GM21723 (cell line): ENCODE results near the gene MTIF2.
A peak's percentile ranks its signal among the peaks of the same experiment; 100 is the strongest.
"Not testable (repeated sequence)": the region's sequence is repeated elsewhere in the genome, so short reads cannot be mapped to it uniquely, and the experiment has no call there.

Experiments
- ATAC-seq: cut with Tn5 transposase; IDR thresholded peaks from one replicate; pipeline ENCODE4 v1.9.1; 2021; ENCODE audit warnings: mild to moderate bottlenecking, moderate library complexity; ENCODE audit not compliant: unreplicated experiment

The MTIF2 gene, protein sequence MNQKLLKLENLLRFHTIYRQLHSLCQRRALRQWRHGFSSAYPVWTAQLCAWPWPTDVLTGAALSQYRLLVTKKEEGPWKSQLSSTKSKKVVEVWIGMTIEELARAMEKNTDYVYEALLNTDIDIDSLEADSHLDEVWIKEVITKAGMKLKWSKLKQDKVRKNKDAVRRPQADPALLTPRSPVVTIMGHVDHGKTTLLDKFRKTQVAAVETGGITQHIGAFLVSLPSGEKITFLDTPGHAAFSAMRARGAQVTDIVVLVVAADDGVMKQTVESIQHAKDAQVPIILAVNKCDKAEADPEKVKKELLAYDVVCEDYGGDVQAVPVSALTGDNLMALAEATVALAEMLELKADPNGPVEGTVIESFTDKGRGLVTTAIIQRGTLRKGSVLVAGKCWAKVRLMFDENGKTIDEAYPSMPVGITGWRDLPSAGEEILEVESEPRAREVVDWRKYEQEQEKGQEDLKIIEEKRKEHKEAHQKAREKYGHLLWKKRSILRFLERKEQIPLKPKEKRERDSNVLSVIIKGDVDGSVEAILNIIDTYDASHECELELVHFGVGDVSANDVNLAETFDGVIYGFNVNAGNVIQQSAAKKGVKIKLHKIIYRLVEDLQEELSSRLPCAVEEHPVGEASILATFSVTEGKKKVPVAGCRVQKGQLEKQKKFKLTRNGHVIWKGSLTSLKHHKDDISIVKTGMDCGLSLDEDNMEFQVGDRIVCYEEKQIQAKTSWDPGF

DNA sequence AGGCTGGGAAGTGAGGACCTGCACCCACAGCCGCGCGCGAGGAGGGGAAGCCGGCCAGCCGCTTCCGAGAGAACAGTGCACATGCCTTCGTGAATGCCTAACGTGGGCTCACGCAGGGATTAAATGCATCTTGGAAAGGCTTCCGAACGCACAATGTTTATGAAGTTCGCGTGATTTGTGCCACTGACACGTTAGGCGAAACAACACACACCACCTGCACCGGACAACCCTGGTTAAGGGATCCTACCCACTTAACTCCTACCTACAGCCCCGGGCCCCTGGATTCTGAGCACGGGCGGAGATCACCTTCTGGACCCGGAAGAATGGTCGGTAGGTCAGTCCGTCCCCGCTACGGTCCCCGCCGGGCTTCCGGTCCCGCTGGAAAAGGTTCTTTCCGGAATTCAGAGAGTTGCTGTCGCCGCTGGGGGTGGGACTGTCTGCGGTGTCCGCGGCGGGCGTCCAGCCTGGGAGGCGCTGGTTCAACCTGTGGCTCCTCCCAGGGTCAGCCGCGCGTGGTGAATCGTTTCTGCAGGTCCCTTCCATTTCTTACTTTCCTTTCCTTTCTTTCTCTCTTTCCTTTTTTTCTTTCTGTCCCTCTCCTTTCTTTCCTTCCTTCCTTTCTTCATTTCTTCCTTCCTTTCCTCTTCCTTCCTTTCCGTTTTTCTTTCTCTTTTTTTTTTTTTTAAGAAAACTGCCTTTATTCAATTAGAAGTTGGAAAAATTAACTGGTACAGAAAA, at the start of gene MTIF2:
MTIF2 (minus strand) TSS at position 325 of the 738 bp plus-strand sequence. CDS start 5,373 bp downstream, outside the sequence.
- ATAC-seq: peak; percentile 94

DNA sequence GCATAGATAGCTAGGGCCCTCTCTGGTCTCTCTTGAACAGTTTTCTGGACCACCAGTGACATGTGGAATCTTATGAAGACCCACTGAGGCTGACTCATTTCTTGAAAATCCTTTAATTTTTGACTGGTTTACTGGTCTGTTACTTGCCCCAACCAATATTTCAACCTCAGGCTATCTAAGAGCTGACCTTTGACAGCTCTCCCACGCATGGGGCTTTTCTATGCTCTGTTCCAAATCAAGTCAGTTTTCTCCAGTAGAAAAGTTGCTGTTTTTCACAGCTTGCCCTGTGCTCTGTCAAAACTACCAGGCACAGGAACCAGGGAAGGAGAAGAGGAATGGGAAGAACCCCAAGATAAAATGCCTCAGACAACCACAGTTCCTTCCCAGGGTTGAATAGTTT, 46.0 kb upstream of the MTIF2 start:
- ATAC-seq: no peak

DNA sequence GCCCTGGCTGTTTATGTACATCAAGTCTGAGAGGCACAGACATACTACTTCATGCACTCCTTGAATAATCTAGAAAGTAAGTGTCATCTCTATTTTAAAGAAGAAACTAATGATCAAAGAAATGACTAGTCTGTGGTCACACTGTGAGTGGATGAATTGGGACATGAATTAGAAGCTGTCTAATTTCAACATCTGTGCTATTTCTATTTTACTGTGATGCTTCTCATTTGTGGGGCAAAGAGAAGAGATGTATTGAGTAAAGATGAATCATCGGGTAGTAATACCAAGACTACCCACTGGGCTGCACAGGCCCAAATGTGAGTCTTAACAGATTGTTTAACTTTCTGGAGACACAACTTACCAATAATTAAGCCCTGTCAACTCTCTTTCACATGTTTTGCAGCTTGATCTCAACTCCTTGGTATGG, 42.4 kb upstream of the MTIF2 start:
- peak; percentile 96 for ATAC-seq

DNA sequence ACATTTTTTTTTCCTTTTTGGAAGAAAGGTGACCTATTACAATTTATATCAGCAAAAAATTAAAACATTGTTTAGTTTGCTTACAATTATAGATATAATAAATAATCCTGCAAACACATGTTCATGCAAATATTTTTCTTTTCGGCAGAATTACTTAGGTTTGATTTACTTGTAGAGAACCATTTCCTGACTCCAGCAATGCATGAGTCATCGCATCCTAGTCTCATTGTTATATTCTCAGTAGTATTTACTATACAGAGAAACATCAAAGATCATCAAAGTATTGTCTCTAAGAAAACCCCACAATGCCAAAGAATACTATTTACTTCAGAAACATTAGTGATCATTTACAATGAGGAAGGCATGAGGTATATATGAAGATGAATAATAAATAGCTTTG, 40.4 kb upstream of the MTIF2 start:
- ATAC-seq: no peak

DNA sequence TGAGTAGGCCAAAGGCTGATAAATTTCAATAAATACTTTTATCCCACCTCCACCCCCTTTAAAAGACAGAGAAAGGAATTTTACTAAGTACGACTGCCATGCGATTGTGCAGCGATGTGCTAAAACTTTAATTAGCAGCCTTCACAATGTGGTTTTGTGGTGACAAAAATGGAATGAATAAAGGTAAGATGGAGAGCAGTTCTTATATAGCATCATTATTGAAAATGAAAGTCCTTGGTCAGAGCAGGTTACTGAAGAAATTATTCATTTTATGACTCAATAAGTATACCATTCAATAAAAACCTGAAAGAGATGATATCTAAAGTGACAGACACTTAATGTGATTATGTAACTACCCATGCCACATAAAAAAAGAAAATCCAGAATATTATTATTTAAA, 33.2 kb upstream of the MTIF2 start:
- ATAC-seq: peak; percentile 84

DNA sequence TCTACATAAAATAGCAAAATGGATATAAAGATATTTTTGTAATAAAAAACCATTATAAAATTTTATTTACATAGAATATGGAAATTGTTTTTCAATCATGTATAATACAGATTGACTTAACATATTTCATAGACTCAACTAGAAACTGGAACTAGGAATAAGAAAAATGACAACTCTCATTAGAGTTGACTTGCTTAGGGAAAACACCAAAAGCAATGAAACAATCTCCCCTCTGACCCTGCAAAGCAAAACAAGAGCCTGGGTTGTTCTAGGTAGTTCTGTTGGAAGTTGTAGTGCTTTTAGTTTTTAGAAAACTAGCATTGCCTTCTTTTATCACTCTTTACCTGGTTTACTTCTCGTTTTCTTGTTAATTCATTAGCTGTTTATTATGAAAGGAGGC, 32.2 kb upstream of the MTIF2 start:
- ATAC-seq: no peak

DNA sequence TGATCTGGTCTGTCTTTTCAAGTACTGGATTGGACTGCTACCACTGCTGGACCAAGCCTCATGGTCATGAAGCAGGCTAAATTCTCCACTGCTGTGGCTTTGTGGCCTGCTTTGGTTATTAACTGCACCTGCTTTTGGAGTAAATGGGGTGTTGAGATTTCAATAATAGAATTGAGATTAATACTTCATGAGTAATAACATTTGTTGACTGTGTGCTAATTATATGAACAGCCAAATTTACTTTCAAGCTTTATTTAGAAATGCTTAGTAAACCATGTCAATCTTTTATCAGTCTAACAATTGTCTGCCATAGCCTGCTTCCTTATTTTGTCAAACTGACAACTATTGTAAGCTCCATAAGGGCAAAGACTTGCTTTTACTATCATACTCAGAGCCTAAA, 27.4 kb upstream of the MTIF2 start:
- ATAC-seq: no peak

DNA sequence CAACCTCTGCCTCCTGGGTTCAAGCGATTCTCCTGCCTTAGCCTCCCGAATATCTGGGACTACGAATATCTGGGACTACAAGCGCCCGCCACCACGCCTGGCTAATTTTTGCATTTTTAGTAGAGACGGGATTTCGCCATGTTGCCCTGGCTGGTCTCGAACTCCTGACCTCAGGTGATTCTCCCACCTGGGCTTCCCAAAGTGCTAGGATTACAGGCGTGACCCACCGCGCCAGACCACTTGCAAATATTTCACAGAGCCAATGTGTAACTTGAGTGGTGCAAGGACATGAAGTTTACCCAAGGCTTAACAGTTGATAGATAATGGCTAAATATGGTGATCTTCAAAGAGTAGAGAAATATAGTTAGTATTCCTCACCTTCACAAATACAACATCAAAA, 14.1 kb upstream of the MTIF2 start:
- no peak for ATAC-seq

DNA sequence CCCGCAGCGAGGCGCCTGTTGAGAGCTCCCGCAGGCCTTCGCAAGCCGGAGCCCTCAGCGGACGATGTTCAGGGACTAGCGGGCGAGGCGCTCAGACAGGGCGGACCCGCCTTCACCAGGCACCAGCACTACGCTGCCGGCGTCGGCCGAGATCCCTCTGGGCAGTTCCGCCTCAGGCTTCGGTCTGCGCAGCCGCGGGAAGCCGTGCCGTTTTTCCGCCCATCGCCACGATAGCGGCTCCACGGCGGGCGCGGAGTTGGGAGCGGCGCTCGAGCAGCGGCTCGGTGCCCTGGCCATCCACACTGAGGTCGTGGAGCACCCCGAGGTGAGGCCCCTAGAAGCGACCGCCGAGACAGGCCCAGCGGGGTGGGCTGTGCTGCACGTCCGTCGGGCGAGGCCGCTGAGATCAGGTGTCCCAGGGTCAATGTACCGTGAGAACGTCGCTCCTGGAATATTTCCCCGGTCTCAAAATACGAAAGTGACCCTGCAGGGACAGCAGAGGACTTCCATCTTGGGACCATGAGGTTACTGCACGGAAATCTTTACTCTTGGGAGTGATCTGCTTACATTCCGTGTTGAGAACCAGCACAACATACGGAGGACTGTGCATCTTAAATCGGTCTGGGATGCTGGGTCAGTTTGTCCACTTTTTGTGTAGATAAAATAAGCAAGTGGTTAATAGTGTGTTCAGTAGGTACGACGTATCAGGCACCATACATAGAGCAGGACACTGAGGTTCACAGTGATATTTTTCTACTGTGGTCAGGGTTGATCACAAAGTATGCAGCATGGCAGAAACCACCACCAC, 13.3 kb upstream of the MTIF2 start:
- peak; percentile 98 for ATAC-seq

DNA sequence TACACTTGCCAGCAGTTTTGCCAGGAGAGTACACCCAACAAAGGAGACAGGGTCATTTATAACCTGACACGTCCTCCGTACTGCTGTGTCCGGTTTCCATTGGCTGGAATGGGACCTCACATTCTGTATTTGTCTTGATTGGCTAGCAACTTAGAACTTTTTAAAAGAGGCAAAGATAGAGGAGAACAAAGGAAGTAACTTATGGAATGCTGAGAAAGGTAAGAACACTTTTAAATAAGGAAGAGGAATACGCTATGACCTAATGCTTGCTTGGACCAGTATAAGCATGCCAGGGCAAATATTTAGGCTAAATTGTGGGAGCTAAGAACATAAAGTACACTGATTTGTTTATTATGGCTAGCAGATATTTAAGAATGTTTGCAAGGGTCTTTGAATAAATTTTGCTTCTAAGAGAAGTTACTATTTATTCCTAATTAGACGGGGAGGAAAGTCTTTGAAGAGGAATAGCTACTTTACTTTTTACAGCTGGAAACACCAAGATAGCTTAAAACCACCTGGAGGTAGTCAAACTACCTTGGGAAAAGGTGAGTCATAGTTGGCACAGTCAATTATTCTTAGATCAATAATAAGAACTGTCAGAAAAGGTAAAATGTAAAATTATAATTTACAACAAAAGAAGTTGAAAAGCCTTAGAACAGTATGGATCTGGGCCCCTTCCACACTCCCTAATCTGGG, 12.0 kb upstream of the MTIF2 start:
- not testable (repeated sequence) for ATAC-seq

DNA sequence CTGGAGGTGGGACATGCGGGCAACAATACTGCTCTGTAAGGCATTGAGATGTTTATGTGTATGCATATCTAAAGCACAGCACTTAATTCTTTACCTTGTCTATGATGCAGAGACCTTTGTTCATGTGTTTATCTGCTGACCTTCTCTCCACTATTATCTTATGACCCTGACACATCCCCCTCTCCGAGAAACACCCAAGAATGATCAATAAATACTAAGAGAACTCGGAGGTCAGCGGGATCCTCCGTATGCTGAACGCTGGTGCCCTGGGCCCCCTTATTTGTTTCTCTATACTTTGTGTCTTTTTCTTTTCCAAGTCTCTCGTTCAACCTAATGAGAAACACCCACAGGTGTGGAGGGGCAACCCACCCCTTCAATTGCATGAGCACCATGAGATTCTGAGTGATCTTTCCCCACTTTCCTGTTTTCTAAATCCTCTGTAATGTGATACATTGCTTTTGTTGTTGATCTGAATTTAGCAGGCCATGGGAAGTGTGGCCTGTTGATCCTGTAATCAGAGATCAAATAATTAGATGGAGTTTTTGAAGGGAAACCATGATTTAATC, 10.9 kb upstream of the MTIF2 start:
- ATAC-seq: not testable (repeated sequence)

DNA sequence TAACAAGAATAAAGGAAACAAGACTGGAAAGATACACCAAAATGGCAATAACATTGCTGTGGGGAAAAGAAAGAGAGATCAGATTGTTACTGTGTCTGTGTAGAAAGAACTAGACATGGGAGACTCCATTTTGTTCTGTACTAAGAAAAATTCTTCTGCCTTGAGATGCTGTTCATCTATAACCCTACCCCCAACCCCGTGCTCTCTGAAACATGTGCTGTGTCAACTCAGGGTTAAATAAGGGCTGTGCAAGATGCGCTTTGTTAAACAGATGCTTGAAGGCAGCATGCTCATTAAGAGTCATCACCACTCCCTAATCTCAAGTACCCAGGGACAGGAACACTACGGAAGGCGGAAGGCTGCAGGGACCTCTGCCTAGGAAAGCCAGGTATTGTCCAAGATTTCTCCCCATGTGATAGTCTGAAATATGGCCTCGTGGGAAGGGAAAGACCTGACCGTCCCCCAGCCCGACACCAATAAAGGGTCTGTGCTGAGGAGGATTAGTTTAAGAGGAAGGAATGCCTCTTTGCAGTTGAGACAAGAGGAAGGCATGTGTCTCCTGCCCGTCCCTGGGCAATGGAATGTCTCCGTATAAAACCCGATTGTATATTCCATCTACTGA, 10.3 kb upstream of the MTIF2 start:
- not testable (repeated sequence) for ATAC-seq

DNA sequence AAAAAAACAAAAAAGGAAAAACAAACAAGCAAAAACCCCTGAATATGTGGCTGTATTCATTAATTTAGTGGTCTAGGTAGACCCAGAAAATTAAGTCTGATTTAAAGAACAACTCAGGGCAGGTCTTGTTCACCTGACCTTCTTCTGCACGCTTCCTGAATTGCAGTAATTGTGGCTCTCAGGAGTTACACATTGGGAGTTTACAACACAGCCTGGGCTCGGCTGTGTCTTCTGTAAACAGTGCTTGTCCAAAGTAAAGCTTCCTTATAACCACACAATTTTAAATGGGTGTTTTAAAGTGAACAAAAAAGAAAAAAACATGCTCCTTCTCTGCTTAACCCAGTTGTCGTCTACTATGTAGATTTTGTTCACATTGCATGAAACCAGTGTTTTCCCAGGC, 8.3 kb upstream of the MTIF2 start:
- no peak for ATAC-seq

DNA sequence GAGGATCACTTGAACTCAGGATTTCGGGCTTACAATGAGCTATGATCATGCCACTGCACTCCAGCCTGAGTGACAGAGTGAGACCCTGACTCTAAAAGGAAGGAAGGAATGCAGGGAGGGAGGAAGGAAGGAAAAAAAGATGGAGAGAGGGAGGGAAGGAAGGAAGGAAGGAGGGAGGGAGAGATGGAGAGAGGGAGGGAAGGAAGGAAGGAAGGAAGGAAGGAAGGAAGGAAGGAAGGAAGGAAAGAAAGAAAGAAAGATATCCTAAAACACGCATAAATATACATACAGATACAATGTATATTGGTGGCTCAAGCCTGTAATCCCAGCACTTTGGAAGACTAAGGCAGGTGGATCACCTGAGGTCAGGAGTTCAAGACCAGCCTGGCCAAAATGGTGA, 5.3 kb upstream of the MTIF2 start:
- ATAC-seq: not testable (repeated sequence)

DNA sequence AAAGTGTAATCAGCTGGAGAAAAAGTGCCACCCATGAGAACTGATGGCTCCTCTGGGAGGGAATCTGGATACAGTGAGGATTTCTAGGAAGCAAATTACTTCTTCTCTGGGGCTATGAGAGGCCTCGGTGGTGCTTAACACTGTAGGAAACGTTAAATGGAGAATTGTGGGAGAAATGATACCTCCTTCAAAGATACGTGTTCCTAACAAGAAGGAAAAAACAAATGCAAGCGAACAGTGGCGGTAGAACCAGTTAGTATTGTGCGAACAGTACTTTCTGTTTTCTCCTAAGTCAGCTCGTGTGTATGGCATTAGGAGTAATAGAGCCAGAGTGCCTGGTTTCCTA, 587 bp upstream of the MTIF2 start:
- no peak for ATAC-seq

DNA sequence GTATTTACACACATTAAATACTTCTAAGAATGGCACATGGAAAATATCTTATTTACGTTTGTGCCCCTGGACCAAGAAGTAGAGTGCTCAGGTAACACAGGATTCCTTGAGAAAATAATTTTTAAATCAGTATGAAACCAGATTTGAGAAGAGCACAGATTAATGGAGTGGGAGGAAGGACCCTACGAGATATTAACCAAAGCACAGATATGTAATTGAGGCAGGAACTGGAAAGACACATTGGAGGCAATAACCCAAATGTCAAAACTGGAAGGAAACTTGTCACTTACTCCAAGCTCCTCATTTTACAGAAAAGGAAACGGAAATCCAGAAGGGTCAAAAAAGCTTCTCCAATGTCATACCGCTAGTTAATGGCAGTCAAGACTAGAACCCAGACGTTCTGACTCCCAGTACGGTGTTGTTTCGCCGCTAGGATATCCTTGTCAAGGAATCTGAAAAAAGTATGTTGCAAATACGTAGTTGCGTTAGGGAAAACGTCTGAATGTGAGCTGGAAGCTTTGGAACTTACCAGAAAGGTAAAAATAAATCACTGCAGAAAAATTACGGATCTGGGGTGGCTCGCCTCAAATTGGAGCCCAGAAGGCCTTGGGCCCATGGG, 634 bp downstream of the MTIF2 start:
- ATAC-seq: peak; percentile 1

DNA sequence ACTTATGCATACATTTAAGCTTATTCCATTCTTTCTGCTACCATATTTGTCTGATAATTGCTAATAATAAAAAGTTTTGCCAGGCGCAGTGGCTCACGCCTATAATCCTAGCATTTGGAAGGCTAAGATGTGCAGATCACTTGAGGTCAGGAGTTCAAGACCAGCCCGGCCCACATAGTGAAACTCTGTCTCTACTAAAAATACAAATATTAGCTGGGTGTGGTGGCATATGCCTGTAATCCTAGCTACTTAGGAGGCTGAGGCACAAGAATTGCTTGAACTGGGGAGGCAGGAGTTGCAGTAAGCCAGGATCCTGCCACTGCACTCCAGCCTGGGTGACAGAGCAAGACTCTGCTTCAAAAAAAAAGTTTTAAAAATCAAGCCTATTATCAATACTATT, 9.4 kb downstream of the MTIF2 start:
- not testable (repeated sequence) for ATAC-seq

DNA sequence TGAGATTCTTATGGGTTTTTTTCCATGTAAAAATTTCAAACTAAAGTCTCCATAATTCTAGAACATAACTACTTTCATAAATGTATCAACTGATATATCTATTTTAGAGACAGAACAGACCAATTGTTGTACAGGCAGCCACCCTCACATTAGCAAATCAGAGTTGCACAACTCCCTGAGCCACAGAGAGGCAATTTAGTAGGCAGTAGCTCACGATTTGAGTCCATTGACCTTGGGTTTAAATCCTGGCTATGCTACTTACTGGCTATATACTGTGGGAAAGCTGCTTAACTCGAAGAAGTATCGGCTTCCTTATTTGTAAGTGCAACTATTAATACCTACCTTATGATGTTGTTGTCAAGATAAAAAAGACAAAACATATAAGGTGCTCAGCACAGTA, 16.2 kb downstream of the MTIF2 start:
- ATAC-seq: no peak

DNA sequence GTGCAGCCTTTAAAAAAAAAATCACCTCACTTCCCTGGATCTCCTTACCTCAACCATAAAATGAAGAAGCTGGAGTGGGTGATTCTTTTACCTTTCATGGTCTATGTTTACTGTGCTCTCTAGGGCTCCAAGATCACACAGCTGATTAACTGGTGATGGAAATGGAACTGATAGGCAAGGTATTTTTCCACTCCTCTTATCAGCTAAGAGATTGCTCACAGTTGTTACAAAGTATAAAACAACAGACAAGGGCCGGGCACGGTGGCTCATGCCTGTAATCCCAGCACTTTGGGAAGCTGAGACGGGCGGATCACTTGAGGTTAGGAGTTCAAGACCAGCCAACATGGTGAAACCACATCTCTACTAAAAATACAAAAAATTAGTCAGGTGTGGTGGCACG, 22.0 kb downstream of the MTIF2 start:
- no peak for ATAC-seq
